Measurements from ENCODE around the gene INAVA. TPM values are rescaled to one million over a fixed set of nuclear protein-coding genes. Genes with fewer than 3 reads are reported as not detected.
A peak's percentile ranks its signal among the peaks of the same experiment; 100 is the strongest.

Gene INAVA
- total and polyA plus RNA-seq, 2 experiments from 2014 or later: 25.3 to 43.9 TPM

DNA sequence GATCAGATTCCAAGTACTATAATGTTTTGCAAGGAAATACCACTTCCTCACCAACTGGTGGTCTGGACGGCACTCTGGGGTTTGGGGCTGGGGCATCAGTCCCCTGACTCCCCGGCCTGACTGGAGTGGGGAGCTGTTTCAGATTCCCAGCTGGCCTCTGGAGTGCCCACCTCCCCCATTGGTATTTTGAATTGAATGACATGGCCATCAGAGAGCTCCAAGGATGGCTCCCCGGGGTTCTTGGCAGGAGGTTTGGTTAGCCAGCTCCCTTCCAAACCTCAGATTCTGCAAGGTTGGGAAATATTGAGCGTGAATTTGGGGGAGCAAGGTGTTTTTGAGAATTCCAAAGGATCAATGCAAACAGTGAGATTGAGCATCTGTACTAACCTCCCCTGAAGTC, 2.2 kb upstream of the INAVA start:
- H2AFZ ChIP-seq: no peak overlapping the region
- Mint-ChIP-seq H3K27me3 (ENCODE audit: insufficient read depth, low read depth, poor library complexity) (peaks cover 33% of the 10 kb centered on the region), H3K4me1 (peaks cover 74% of the 10 kb centered on the region), H3K36me3 (ENCODE audit: low read depth) (peaks cover 8% of the 10 kb centered on the region; the same call in 2 of the 3 replicates), H3K27ac (peak overlapping the region; percentile 95), H3K4me3 (peak overlapping the region; percentile 85), H3K9me3 (no peaks in the 10 kb centered on the region; the same call in 2 of the 3 replicates)
- H4K20me1 ChIP-seq (replicated peaks; ENCODE audit: insufficient read depth): no peaks in the 10 kb centered on the region; the same call in 1 of the 2 replicates
- no peaks in the 10 kb centered on the region for H3K9me2 ChIP-seq (ENCODE audit: insufficient read depth)
- no peaks in the 10 kb centered on the region for H3K27me3 ChIP-seq (ENCODE audit: insufficient read depth)
- peaks cover 56% of the 10 kb centered on the region for H3K79me2 ChIP-seq (replicated peaks; ENCODE audit: insufficient read depth)
- peak overlapping the region; percentile 99 for H3K27ac ChIP-seq (ENCODE audit: low read depth)
- ATAC-seq: peak; percentile 4
- no peak for TF ChIP-seq EZH2phosphoT487 (IDR thresholded peaks at IDR 0.05; ENCODE audit: unreplicated experiment)
- no peak for TF ChIP-seq ZNF114 (CRISPR knock-in tag; IDR thresholded peaks at IDR 0.05)
- TF ChIP-seq ZNF331 (CRISPR knock-in tag; IDR thresholded peaks at IDR 0.05; ENCODE audit: low read depth): no peak
- TF ChIP-seq, protein P1, sequence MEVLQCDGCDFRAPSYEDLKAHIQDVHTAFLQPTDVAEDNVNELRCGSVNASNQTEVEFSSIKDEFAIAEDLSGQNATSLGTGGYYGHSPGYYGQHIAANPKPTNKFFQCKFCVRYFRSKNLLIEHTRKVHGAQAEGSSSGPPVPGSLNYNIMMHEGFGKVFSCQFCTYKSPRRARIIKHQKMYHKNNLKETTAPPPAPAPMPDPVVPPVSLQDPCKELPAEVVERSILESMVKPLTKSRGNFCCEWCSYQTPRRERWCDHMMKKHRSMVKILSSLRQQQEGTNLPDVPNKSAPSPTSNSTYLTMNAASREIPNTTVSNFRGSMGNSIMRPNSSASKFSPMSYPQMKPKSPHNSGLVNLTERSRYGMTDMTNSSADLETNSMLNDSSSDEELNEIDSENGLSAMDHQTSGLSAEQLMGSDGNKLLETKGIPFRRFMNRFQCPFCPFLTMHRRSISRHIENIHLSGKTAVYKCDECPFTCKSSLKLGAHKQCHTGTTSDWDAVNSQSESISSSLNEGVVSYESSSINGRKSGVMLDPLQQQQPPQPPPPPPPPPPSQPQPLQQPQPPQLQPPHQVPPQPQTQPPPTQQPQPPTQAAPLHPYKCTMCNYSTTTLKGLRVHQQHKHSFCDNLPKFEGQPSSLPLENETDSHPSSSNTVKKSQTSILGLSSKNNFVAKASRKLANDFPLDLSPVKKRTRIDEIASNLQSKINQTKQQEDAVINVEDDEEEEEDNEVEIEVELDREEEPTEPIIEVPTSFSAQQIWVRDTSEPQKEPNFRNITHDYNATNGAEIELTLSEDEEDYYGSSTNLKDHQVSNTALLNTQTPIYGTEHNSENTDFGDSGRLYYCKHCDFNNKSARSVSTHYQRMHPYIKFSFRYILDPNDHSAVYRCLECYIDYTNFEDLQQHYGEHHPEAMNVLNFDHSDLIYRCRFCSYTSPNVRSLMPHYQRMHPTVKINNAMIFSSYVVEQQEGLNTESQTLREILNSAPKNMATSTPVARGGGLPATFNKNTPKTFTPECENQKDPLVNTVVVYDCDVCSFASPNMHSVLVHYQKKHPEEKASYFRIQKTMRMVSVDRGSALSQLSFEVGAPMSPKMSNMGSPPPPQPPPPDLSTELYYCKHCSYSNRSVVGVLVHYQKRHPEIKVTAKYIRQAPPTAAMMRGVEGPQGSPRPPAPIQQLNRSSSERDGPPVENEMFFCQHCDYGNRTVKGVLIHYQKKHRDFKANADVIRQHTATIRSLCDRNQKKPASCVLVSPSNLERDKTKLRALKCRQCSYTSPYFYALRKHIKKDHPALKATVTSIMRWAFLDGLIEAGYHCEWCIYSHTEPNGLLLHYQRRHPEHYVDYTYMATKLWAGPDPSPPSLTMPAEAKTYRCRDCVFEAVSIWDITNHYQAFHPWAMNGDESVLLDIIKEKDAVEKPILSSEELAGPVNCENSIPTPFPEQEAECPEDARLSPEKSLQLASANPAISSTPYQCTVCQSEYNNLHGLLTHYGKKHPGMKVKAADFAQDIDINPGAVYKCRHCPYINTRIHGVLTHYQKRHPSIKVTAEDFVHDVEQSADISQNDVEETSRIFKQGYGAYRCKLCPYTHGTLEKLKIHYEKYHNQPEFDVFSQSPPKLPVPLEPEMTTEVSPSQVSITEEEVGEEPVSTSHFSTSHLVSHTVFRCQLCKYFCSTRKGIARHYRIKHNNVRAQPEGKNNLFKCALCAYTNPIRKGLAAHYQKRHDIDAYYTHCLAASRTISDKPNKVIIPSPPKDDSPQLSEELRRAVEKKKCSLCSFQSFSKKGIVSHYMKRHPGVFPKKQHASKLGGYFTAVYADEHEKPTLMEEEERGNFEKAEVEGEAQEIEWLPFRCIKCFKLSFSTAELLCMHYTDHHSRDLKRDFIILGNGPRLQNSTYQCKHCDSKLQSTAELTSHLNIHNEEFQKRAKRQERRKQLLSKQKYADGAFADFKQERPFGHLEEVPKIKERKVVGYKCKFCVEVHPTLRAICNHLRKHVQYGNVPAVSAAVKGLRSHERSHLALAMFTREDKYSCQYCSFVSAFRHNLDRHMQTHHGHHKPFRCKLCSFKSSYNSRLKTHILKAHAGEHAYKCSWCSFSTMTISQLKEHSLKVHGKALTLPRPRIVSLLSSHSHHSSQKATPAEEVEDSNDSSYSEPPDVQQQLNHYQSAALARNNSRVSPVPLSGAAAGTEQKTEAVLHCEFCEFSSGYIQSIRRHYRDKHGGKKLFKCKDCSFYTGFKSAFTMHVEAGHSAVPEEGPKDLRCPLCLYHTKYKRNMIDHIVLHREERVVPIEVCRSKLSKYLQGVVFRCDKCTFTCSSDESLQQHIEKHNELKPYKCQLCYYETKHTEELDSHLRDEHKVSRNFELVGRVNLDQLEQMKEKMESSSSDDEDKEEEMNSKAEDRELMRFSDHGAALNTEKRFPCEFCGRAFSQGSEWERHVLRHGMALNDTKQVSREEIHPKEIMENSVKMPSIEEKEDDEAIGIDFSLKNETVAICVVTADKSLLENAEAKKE (CRISPR knock-in tag; IDR thresholded peaks at IDR 0.05): no peak
- TF ChIP-seq CTCF (conservative IDR thresholded peaks at IDR 0.05; ENCODE audit: low read depth in 2 of 2): no peak
- TF ChIP-seq EZH2 (IDR thresholded peaks at IDR 0.05; ENCODE audit: low read depth, unreplicated experiment): no peak
- TF ChIP-seq JUNB (IDR thresholded peaks at IDR 0.05; ENCODE audit: unreplicated experiment): no peak
- TF ChIP-seq CREB1 (CRISPR knock-in tag; IDR thresholded peaks at IDR 0.05; ENCODE audit: low read depth): no peak
- TF ChIP-seq STAT1 (IDR thresholded peaks at IDR 0.05; ENCODE audit: unreplicated experiment): no peak
- TF ChIP-seq NANOG (IDR thresholded peaks at IDR 0.05; ENCODE audit: borderline replicate concordance): no peak
- TF ChIP-seq, protein P2, sequence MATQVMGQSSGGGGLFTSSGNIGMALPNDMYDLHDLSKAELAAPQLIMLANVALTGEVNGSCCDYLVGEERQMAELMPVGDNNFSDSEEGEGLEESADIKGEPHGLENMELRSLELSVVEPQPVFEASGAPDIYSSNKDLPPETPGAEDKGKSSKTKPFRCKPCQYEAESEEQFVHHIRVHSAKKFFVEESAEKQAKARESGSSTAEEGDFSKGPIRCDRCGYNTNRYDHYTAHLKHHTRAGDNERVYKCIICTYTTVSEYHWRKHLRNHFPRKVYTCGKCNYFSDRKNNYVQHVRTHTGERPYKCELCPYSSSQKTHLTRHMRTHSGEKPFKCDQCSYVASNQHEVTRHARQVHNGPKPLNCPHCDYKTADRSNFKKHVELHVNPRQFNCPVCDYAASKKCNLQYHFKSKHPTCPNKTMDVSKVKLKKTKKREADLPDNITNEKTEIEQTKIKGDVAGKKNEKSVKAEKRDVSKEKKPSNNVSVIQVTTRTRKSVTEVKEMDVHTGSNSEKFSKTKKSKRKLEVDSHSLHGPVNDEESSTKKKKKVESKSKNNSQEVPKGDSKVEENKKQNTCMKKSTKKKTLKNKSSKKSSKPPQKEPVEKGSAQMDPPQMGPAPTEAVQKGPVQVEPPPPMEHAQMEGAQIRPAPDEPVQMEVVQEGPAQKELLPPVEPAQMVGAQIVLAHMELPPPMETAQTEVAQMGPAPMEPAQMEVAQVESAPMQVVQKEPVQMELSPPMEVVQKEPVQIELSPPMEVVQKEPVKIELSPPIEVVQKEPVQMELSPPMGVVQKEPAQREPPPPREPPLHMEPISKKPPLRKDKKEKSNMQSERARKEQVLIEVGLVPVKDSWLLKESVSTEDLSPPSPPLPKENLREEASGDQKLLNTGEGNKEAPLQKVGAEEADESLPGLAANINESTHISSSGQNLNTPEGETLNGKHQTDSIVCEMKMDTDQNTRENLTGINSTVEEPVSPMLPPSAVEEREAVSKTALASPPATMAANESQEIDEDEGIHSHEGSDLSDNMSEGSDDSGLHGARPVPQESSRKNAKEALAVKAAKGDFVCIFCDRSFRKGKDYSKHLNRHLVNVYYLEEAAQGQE (IDR thresholded peaks at IDR 0.05; ENCODE audit: unreplicated experiment): no peak
- no peak for TF ChIP-seq ETS1 (IDR thresholded peaks at IDR 0.05)
- no peak; the same call in 1 of the 2 replicates for TF ChIP-seq POLR2AphosphoS5 (IDR thresholded peaks at IDR 0.05; ENCODE audit: low read depth)
- H3F3A ChIP-seq (replicated peaks; ENCODE audit: low read depth): 0 out of 2 replicates have a peak, but pooled peaks cover 9% of the 10 kb centered on the region
- H3K36me3 ChIP-seq (ENCODE audit: insufficient read depth): no peaks in the 10 kb centered on the region
- peak overlapping the region; percentile 74 for H3K4me3 ChIP-seq
- H3K4me1 ChIP-seq (ENCODE audit: insufficient read depth): peaks cover 62% of the 10 kb centered on the region
- peak overlapping the region; percentile 95 for H3K4me2 ChIP-seq
- DNase-seq (ENCODE audit: low spot score): peak; percentile 63
